SK-N-SH treated with all-trans-retinoic acid at 6 μM for 48 hours (cell line): ENCODE results near the gene MYO5B.

ENCODE experiments used
- BACH2 ChIP-seq: fragments of 250-450 bp; sonication (Bioruptor Pico); IDR thresholded peaks from 2 replicates; pipeline ENCODE4 v1.9.0; 2021; ENCODE audit warnings: mild to moderate bottlenecking, borderline replicate concordance
- CREB5 ChIP-seq: fragments of 250-450 bp; sonication (Bioruptor Pico); IDR thresholded peaks from 2 replicates; pipeline ENCODE4 v1.5.1; 2020; ENCODE audit warnings: low read depth, mild to moderate bottlenecking, moderate library complexity
- RARB ChIP-seq: fragments of 250-450 bp; sonication (Bioruptor Pico); IDR thresholded peaks from 2 replicates; pipeline ENCODE4 v1.8.0; 2021; ENCODE audit warnings: mild to moderate bottlenecking, moderate library complexity
- TCF4 ChIP-seq: fragments of 250-450 bp; sonication (Bioruptor Pico); IDR thresholded peaks from 2 replicates; pipeline ENCODE4 v1.8.0; 2021; ENCODE audit warnings: mild to moderate bottlenecking, moderate library complexity, borderline replicate concordance
- ZC3H10 ChIP-seq: fragments of 250-450 bp; sonication (Bioruptor Pico); IDR thresholded peaks from 2 replicates; pipeline ENCODE4 v1.5.1; 2021; ENCODE audit warnings: mild to moderate bottlenecking, moderate library complexity
- ZFP3 ChIP-seq: fragments of 250-450 bp; sonication (Bioruptor Pico); IDR thresholded peaks from 2 replicates; pipeline ENCODE4 v1.5.0; 2020; ENCODE audit warnings: mild to moderate bottlenecking, moderate library complexity

- TF ChIP-seq CREB5 (CRISPR knock-in tag) (no peak), TCF4 (CRISPR knock-in tag) (no peak), ZC3H10 (no peak), BACH2 (no peak), ZFP3 (no peak), RARB (CRISPR knock-in tag) (no peak)
Measured at GRCh38 chr18:50144540-50144939, 50.4 kb downstream of the MYO5B start.
